ENCODE results near the gene KRTAP13-1.

Gene KRTAP13-1

DNA sequence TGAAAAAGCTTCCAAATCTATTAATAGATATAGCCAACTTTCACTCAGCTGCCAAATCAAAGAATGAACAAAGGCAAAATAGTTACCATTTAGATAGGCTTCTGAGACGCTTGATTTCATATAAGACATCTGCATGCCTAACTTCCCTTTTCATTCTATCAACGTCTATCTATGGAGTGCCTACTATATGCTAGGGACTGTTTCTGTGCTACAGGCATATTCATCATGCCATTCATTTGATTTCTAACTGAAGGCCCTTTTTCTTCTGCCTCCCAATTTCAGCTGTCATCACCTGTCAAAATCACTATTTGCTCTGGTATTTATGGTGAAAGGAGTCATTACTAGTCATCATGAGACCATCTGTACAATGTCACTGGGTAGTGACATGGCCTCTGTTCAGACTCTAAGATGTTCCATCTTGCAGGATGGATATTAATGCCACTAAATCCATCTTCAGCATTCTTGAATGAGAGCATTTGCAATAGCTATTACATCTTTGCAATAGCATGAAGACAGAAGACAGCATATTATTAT is 4.3 kb upstream of the KRTAP13-1 start:
- TF ChIP-seq FOXP2 (optimal IDR thresholded peaks at IDR 0.05; ENCODE audit: borderline replicate concordance, extremely low read depth, extremely low read length, insufficient read depth): no peak
- TF ChIP-seq, protein P1, sequence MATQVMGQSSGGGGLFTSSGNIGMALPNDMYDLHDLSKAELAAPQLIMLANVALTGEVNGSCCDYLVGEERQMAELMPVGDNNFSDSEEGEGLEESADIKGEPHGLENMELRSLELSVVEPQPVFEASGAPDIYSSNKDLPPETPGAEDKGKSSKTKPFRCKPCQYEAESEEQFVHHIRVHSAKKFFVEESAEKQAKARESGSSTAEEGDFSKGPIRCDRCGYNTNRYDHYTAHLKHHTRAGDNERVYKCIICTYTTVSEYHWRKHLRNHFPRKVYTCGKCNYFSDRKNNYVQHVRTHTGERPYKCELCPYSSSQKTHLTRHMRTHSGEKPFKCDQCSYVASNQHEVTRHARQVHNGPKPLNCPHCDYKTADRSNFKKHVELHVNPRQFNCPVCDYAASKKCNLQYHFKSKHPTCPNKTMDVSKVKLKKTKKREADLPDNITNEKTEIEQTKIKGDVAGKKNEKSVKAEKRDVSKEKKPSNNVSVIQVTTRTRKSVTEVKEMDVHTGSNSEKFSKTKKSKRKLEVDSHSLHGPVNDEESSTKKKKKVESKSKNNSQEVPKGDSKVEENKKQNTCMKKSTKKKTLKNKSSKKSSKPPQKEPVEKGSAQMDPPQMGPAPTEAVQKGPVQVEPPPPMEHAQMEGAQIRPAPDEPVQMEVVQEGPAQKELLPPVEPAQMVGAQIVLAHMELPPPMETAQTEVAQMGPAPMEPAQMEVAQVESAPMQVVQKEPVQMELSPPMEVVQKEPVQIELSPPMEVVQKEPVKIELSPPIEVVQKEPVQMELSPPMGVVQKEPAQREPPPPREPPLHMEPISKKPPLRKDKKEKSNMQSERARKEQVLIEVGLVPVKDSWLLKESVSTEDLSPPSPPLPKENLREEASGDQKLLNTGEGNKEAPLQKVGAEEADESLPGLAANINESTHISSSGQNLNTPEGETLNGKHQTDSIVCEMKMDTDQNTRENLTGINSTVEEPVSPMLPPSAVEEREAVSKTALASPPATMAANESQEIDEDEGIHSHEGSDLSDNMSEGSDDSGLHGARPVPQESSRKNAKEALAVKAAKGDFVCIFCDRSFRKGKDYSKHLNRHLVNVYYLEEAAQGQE (IDR thresholded peaks at IDR 0.05; ENCODE audit: insufficient read depth in 1 of 2, low read depth in 2 of 2, low read length in 2 of 2): no peak
- TF ChIP-seq TAF1 (IDR thresholded peaks at IDR 0.05; ENCODE audit: borderline replicate concordance, insufficient read depth, low read length): no peak
- no peak for TF ChIP-seq POLR2AphosphoS5 (IDR thresholded peaks at IDR 0.05; ENCODE audit: low read depth, low read length)
- no peak for TF ChIP-seq SIN3A (IDR thresholded peaks at IDR 0.05; ENCODE audit: borderline replicate concordance, insufficient read depth, low read length)

DNA sequence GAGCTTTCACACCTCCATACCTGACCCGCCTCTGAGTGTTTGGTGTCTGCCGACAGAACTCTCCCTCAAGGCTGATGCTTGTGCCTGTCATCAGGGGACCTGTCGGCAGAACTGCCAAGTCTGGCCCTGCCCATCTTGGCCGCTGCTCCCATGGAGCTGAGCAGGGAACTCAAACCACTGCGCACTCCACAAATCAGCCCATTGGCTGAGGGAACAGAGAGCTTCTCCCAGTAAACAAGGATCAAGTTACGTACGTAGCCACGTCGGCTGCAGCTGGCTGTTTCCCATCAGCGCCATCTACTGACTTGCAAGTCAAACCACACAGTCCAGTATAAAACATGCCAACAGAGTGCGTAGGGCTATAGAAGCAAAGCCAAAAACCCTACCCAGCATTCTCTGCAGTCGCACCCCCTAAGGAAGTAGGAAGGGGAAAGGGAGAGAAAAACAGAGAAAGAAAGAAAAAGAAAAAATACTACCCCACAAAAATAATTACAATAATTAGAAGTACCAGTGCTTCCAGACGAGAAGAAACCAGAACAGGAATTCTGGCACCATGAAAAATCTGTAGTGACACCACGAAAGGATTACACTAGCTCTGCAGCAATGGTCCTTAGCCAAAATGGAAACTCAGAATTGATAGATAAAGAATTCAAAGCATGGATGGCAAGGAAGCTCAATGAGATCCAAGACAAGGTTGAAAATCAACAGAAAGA is 13.1 kb downstream of the KRTAP13-1 start:
- TF ChIP-seq FOXP2 (optimal IDR thresholded peaks at IDR 0.05; ENCODE audit: borderline replicate concordance, extremely low read depth, extremely low read length, insufficient read depth): peak; percentile 99
- TF ChIP-seq POLR2AphosphoS5 (IDR thresholded peaks at IDR 0.05; ENCODE audit: low read depth, low read length): no peak

DNA sequence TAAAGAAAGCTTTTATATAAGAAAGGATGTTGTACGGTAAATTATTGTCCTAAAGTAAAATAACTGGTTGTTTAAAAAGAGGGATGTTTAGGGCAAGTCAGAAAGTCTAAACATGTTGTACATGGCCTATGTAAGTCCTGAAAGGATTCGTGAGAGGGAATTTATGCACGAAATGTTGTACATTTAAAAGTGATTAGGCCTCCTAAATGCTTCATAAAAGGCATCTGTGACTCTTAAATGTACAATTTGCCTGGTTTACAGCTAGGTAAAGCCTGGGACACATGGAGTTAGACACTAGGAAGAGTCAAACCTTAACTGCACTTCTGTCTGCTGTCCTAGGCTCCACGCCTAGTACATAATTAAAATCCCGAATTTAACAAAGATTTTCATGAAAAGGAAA is 20.2 kb downstream of the KRTAP13-1 start:
- no peak for TF ChIP-seq POLR2AphosphoS5 (IDR thresholded peaks at IDR 0.05; ENCODE audit: low read depth, low read length)
- no peak for TF ChIP-seq TAF1 (IDR thresholded peaks at IDR 0.05; ENCODE audit: borderline replicate concordance, insufficient read depth, low read length)
- TF ChIP-seq FOXP2 (optimal IDR thresholded peaks at IDR 0.05; ENCODE audit: borderline replicate concordance, extremely low read depth, extremely low read length, insufficient read depth): no peak

DNA sequence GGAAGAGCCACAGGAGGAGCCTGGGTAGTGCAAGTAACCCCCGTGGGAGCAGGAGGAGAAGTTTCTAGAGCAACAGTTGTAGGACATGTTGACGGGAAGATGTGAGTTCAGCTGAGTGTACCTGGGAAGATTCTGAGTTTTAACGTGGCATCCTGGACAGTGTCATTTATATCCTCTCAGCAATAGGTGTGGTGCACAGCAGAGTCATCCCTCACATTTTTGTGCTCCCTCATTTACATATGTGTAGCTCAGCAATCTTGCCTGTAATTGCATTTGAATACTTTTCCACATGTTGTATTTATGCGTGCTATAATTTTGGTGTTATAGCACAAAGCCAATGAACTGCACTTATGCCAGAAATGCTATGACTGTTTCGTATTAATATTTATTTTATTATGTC is 30.0 kb downstream of the KRTAP13-1 start, which contains the start of gene KRTAP13-3:
Gene KRTAP13-3 (minus strand): TSS at position 101 of the 400 bp plus-strand sequence. CDS start 14 bp downstream, at position 87.
- TF ChIP-seq, protein P1 (IDR thresholded peaks at IDR 0.05; ENCODE audit: insufficient read depth in 1 of 2, low read depth in 2 of 2, low read length in 2 of 2): no peak
- TF ChIP-seq TAF1 (IDR thresholded peaks at IDR 0.05; ENCODE audit: borderline replicate concordance, insufficient read depth, low read length): no peak
- TF ChIP-seq SIN3A (IDR thresholded peaks at IDR 0.05; ENCODE audit: borderline replicate concordance, insufficient read depth, low read length): no peak
- no peak for TF ChIP-seq POLR2AphosphoS5 (IDR thresholded peaks at IDR 0.05; ENCODE audit: low read depth, low read length)
- no peak for TF ChIP-seq FOXP2 (optimal IDR thresholded peaks at IDR 0.05; ENCODE audit: borderline replicate concordance, extremely low read depth, extremely low read length, insufficient read depth)

DNA sequence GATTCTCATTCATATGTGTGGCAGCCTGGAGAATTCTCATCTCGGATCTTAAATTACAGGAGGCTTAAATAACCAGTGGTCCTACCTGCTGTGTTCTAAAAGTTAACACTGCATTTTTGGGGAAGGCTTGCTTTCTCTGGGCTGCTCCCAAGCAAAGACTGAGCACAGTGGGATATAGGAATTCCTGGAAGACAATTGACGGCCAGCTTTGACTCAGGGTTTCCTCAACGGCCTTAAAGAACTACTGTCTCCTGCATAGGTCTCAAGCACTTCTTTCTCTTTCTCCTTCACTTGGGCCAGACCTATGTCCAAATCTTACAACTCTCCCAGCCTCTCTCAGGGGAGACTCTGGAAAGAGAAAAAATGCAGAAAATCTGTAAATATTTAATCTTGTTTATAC is 30.9 kb downstream of the KRTAP13-1 start:
- TF ChIP-seq POLR2AphosphoS5 (IDR thresholded peaks at IDR 0.05; ENCODE audit: low read depth, low read length) (no peak), SIN3A (IDR thresholded peaks at IDR 0.05; ENCODE audit: borderline replicate concordance, insufficient read depth, low read length) (no peak), TAF1 (IDR thresholded peaks at IDR 0.05; ENCODE audit: borderline replicate concordance, insufficient read depth, low read length) (no peak), FOXP2 (optimal IDR thresholded peaks at IDR 0.05; ENCODE audit: borderline replicate concordance, extremely low read depth, extremely low read length, insufficient read depth) (no peak)
- TF ChIP-seq, protein P1 (IDR thresholded peaks at IDR 0.05; ENCODE audit: insufficient read depth in 1 of 2, low read depth in 2 of 2, low read length in 2 of 2): no peak

DNA sequence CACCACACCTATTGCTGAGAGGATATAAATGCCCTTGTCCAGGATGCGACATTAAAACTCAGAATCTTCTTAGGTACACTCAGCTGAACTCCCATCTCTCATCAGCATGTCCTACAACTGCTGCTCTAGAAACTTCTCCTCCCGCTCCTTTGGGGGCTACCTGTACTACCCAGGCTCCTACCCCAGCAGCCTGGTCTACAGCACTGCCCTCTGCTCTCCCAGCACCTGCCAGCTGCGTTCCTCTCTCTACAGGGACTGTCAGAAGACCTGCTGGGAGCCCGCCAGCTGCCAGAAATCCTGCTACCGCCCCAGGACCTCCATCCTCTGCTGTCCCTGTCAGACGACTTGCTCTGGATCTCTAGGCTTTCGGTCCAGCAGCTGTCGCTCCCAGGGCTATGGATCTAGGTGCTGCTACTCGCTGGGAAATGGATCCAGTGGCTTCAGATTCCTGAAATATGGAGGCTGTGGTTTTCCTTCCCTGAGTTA is 34.4 kb downstream of the KRTAP13-1 start, which contains the start of gene KRTAP13-4:
Gene KRTAP13-4 (plus strand): TSS at position 51 of the 486 bp plus-strand sequence. CDS start 56 bp downstream, at position 107.
- TF ChIP-seq, protein P1 (IDR thresholded peaks at IDR 0.05; ENCODE audit: insufficient read depth in 1 of 2, low read depth in 2 of 2, low read length in 2 of 2): no peak
- TF ChIP-seq FOXP2 (optimal IDR thresholded peaks at IDR 0.05; ENCODE audit: borderline replicate concordance, extremely low read depth, extremely low read length, insufficient read depth) (no peak), SIN3A (IDR thresholded peaks at IDR 0.05; ENCODE audit: borderline replicate concordance, insufficient read depth, low read length) (no peak), TAF1 (IDR thresholded peaks at IDR 0.05; ENCODE audit: borderline replicate concordance, insufficient read depth, low read length) (no peak), POLR2AphosphoS5 (IDR thresholded peaks at IDR 0.05; ENCODE audit: low read depth, low read length) (no peak)
